ENCODE measurements around the gene SFXN2.

DNA sequence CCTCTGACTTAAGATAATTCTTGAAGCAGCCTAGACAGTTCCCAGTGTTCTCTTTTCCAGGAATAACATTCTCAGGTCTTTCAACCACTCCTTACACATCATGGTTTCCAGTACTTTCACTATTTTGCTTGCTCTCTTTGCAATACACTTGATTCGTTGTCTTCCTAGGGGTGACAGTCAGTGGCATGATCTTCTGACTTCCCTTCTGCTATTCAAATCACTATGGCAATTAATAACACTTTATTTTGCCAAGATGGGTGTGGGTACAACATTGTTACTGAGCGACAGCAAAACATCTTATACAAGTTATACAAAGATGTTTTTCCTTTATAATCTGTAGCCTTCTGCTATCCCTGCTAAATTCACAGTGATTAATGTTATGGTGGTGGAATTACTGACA, 15.5 kb upstream of the SFXN2 start:
- TF ChIP-seq, protein P1, sequence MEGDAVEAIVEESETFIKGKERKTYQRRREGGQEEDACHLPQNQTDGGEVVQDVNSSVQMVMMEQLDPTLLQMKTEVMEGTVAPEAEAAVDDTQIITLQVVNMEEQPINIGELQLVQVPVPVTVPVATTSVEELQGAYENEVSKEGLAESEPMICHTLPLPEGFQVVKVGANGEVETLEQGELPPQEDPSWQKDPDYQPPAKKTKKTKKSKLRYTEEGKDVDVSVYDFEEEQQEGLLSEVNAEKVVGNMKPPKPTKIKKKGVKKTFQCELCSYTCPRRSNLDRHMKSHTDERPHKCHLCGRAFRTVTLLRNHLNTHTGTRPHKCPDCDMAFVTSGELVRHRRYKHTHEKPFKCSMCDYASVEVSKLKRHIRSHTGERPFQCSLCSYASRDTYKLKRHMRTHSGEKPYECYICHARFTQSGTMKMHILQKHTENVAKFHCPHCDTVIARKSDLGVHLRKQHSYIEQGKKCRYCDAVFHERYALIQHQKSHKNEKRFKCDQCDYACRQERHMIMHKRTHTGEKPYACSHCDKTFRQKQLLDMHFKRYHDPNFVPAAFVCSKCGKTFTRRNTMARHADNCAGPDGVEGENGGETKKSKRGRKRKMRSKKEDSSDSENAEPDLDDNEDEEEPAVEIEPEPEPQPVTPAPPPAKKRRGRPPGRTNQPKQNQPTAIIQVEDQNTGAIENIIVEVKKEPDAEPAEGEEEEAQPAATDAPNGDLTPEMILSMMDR (IDR thresholded peaks at IDR 0.05; ENCODE audit: poor library complexity): no peak
- no peak for TF ChIP-seq EZH2 (IDR thresholded peaks at IDR 0.05; ENCODE audit: borderline replicate concordance)
- no peak for TF ChIP-seq EZH2phosphoT487 (IDR thresholded peaks at IDR 0.05; ENCODE audit: low read depth, severe bottlenecking, unreplicated experiment)

Measured in hepatocyte (in vitro differentiated cells).